Fibroblast of skin of back (primary cell): ENCODE results near the gene CADPS2.
"Not testable (repeated sequence)": the region's sequence is repeated elsewhere in the genome, so short reads cannot be mapped to it uniquely, and the experiment has no call there.

Experiments used
- DNase-seq: peaks from one replicate; pipeline ENCODE4 v3.0.0-alpha.2; 2013

Gene CADPS2

GRCh38 chr7:122305475-122306319 lies 580.6 kb downstream of the CADPS2 start:
- peak; percentile 6 for DNase-seq

DNA sequence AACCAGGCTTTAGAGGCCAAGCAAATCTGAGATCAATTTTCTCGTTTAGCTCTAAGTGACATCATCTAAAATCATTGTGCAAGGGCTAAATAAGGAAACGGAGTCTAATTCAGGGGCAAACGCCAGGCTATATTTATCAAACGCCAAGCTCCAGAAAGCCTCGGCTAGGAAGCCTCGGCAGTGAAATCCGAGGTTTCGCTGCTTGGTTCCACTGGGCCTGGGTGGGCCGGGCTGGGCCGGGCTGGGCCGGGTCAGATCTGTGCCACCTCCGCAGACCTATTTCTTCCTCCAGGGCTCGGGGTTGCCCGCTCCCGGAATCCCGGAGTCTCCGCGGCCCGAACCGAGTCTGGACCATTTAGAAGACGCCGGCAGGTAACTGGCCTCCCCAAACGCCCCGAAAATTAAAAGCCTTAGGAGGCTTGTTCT lies 581.3 kb downstream of the CADPS2 start:
- no peak for DNase-seq

GRCh38 chr7:122304319-122304975 lies 581.8 kb downstream of the CADPS2 start, which contains the start of gene FEZF1:
FEZF1 (minus strand) TSS chr7:122304750; CDS start chr7:122304437, 313 bp downstream.
- no peak for DNase-seq

GRCh38 chr7:122303531-122304318 lies 582.5 kb downstream of the CADPS2 start:
- no peak for DNase-seq

GRCh38 chr7:122302761-122303530 lies 583.3 kb downstream of the CADPS2 start:
- no peak for DNase-seq

GRCh38 chr7:122301858-122302760 lies 584.2 kb downstream of the CADPS2 start:
- no peak for DNase-seq

DNA sequence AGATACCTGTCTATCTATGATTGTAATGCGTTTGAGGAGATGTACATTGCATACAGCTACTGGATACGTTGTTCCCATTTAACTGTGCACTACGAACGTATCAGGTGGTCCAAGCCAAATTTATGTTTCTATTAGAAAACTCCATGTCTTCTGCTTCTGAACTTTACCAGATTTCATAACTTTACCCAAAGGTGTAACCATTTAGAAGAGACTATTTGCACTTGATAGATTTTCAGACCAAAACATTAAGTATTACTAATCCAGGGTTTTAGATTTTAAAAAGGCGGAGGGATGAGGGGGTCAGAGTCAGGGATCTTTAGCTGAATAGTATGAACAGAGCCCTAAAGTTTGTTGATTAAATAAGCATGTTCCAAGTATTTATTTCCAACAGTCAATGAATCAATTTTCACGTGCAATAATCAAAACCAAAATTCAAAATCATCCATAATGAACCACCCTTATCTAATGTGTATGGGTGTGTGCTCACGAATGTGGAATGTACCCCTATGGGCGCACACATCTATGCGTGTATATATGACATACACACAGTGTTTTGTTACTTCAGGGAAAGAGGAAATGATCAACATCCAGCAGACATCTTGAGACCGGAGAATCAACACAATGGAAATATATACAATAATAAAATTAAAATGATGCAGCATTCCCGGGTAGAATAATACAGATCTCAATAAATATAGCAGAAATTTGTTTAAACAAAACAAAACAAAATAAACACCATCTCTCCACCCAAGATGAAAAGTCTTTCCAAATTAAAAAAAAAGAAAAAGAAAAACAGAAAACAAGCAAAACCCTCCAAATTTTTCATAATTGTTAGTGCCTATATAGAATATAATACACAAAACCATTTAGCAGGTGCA lies 585.1 kb downstream of the CADPS2 start:
- DNase-seq: no peak

- DNase-seq: no peak
These were observed 585.9 kb downstream of the CADPS2 start for GRCh38 chr7:122300211-122300932.

DNA sequence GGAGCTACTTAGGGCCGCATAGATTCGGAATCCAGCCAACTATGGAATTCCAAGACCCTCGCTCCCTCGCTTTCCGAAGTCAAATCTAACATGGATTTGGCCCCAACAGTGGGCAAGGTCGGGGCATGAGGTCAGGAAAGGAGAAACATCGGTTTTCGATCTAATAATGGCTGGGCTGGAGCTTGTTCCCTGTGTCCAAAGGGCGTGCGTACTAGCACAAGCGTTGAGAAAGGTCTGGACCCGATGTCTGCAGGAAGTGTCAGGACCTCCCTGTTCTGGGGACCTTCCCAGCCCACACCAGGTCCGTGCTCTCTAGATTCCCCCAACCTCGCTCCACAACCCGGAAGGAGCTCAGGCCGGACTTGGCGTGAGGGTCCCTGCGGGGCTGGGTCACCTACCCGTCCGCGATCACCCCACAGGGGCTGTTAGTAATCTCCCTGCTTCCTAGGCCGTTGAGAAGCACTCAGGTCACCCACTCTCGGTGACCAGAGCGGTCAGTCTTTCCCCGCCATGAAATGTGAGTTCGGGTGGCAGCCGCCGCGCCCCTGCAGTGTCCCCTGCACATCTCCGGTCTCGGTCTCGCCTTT lies 586.5 kb downstream of the CADPS2 start:
- no peak for DNase-seq

- DNase-seq: no peak
These were observed 587.6 kb downstream of the CADPS2 start for GRCh38 chr7:122298618-122299017.

- DNase-seq: no peak
These were observed 588.1 kb downstream of the CADPS2 start for GRCh38 chr7:122298131-122298530.

GRCh38 chr7:122291189-122291588 lies 595.1 kb downstream of the CADPS2 start:
- DNase-seq: no peak

DNA sequence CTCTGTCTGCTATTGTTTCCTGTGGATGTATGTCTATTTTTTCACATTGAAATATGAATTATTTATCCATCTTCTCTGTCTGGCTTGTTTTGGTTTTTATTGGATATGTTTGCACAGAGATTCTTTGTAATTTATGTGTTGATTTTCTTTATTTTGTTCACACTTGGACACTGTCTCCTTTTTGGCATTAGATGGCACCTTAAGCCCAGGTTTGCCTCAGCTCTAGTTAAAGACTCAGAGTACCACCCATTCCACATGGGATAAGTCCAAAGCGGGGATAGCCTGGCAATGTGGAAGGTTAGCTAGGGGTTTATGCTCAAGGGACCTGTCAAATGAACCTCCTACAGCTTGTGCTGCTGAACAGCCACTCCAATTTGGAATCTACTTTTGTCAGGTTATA lies 595.8 kb downstream of the CADPS2 start:
- no peak for DNase-seq

- DNase-seq: no peak
These were observed 596.8 kb downstream of the CADPS2 start for GRCh38 chr7:122289426-122289825.

- not testable (repeated sequence) for DNase-seq
These were observed 601.7 kb downstream of the CADPS2 start for GRCh38 chr7:122284608-122285007.

DNA sequence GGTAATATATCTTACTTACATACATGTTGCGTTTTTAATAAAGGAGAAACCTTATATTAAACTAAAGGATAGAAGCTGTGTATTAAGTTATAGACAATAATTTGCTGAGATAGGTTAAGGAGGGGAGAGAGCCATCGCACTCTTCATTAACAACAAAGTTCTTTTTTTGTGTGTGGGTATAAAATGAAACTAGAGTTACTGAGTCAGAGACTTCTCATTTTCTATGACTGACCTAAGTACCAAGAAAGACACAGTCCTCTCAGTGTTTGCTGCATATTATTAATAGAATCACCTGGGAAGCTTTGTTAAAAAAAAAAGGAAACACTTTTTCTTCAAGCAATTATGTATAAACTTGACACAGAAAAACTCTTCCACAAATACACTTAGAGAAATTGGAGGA lies 613.1 kb downstream of the CADPS2 start:
- DNase-seq: no peak

DNA sequence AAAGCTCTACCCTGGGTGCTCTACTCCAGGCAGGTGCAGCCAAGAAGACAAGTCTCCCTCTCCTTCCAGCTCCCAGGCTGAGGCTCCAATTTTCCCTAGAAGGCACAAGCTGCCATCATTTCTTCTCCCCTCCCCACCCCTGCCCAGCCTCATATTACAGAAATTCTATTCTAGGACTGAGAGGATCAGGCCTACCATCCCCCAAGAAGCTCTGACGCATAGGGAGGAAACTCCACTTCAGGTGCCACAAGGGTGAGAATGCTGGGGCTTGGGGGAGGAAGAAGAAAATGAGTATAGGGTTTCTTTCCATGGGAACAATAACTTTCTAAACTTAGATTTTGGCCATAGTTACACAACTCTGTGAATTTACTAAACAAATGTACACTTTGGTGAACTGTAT lies 617.0 kb downstream of the CADPS2 start:
- DNase-seq: no peak
